HepG2 (cell line): ENCODE data around the gene ARHGEF16. TPM values are rescaled to one million over a fixed set of nuclear protein-coding genes. Genes with fewer than 3 reads are reported as not detected.

ENCODE experiments used
- AHR ChIP-seq: IDR thresholded peaks from 2 replicates; pipeline ENCODE4 v1.6.1; 2018; ENCODE audit warnings: missing genetic modification reagents, missing compliant biosample characterization
- E2F1 ChIP-seq: sonication (generic); formaldehyde crosslinking; IDR thresholded peaks from 2 replicates; pipeline ENCODE4 v1.5.0; 2020; ENCODE audit warnings: missing genetic modification reagents
- HMGXB4 ChIP-seq, 2 experiments: sonication (generic) in 1 of 2; formaldehyde crosslinking in 1 of 2; IDR thresholded peaks; 2 replicates each; pipeline versions ENCODE4 v1.4.0 to v1.6.1; 2018 to 2020; ENCODE audit warnings: missing genetic modification reagents in 2 of 2, borderline replicate concordance in 1 of 2, low read depth in 1 of 2, mild to moderate bottlenecking in 1 of 2, missing biosample characterization in 1 of 2
- HOXA7 ChIP-seq: sonication (generic); formaldehyde crosslinking; IDR thresholded peaks from 2 replicates; pipeline ENCODE4 v1.8.1; 2022; ENCODE audit warnings: mild to moderate bottlenecking, missing genetic modification reagents, moderate library complexity
- KAT7 ChIP-seq: IDR thresholded peaks from 2 replicates; pipeline ENCODE4 v1.6.1; 2018; ENCODE audit warnings: borderline replicate concordance, missing compliant biosample characterization
- KDM2A ChIP-seq: sonication (generic); formaldehyde crosslinking; IDR thresholded peaks from 2 replicates; pipeline ENCODE4 v1.4.0; 2020; ENCODE audit warnings: low read depth, missing genetic modification reagents, borderline replicate concordance
- KDM5A ChIP-seq: fragments of 200-600 bp; sonication (generic); IDR thresholded peaks from 2 replicates; pipeline ENCODE4 v1.7.0; 2018; ENCODE audit warnings: antibody characterized with exemption, mild to moderate bottlenecking, low read length, borderline replicate concordance
- LCORL ChIP-seq, 2 experiments: fragments of 450-650 bp in 1 of 2; sonication (generic) in 1 of 2; formaldehyde crosslinking in 1 of 2; IDR thresholded peaks; 2 replicates each; pipeline versions ENCODE4 v1.5.0 to v1.6.1; 2017 to 2020; ENCODE audit warnings: antibody characterized with exemption in 1 of 2, missing genetic modification reagents in 1 of 2
- LRRFIP1 ChIP-seq: sonication (generic); formaldehyde crosslinking; conservative IDR thresholded peaks from 2 replicates; pipeline ENCODE4 v1.4.0; 2020; ENCODE audit warnings: missing genetic modification reagents
- NFKB2 ChIP-seq: sonication (generic); formaldehyde crosslinking; IDR thresholded peaks from 2 replicates; pipeline ENCODE4 v1.4.0; 2020; ENCODE audit warnings: missing genetic modification reagents, borderline replicate concordance
- STAG1 ChIP-seq: sonication (generic); formaldehyde crosslinking; IDR thresholded peaks from 2 replicates; pipeline ENCODE4 v1.4.0; 2020; ENCODE audit warnings: missing genetic modification reagents
- TCF7L2 ChIP-seq: IDR thresholded peaks from 2 replicates; pipeline ENCODE4 v1.6.1; 2011; ENCODE audit warnings: mild to moderate bottlenecking, low read depth, low read length, moderate library complexity
- THAP11 ChIP-seq: IDR thresholded peaks from 2 replicates; pipeline ENCODE4 v1.6.1; 2016; ENCODE audit warnings: missing biosample characterization, missing genetic modification reagents
- ZNF253 ChIP-seq: sonication (generic); formaldehyde crosslinking; IDR thresholded peaks from 2 replicates; pipeline ENCODE4 v1.8.0; 2022; ENCODE audit warnings: mild to moderate bottlenecking, missing genetic modification reagents, borderline replicate concordance
- ZNF263 ChIP-seq: sonication (generic); formaldehyde crosslinking; IDR thresholded peaks from 2 replicates; pipeline ENCODE4 v1.4.0; 2020; ENCODE audit warnings: missing genetic modification reagents
- ZNF512B ChIP-seq: sonication (generic); formaldehyde crosslinking; IDR thresholded peaks from 2 replicates; pipeline ENCODE4 v1.5.1; 2020; ENCODE audit warnings: missing genetic modification reagents, mild to moderate bottlenecking, borderline replicate concordance
- ZNF557 ChIP-seq: sonication (generic); formaldehyde crosslinking; IDR thresholded peaks from 2 replicates; pipeline ENCODE4 v1.4.0; 2020; ENCODE audit warnings: missing genetic modification reagents
- ZNF598 ChIP-seq: sonication (generic); formaldehyde crosslinking; IDR thresholded peaks from 2 replicates; pipeline ENCODE4 v1.5.1; 2020; ENCODE audit warnings: mild to moderate bottlenecking, missing genetic modification reagents, borderline replicate concordance
- ZNF784 ChIP-seq: sonication (generic); formaldehyde crosslinking; IDR thresholded peaks from 2 replicates; pipeline ENCODE4 v1.5.1; 2020; ENCODE audit warnings: missing genetic modification reagents, mild to moderate bottlenecking, borderline replicate concordance
- polyA plus RNA-seq, 8 experiments: library from polyadenylated mRNA; depleted of rRNA in 3 of 8; stranded (reverse) in 7 of 8; unstranded in 1 of 8; fragments of >200 nt; fragmentation: Illumina TruSeq in 4 of 8; extraction: Trizol in 4 of 8; gene quantifications; 2 replicates each; pipeline versions ENCODE4 v1.2.1 to v1.2.3, GENCODE V29; 2011 to 2016; ENCODE audit warnings: low read depth in 4 of 8, missing spikeins in 1 of 8, mixed read lengths in 1 of 8; ENCODE audit not compliant: insufficient read depth in 1 of 8
- total RNA-seq, 5 experiments: library from RNA; depleted of rRNA; stranded (reverse); fragments of >200 nt; fragmentation: Illumina TruSeq; extraction: Trizol; gene quantifications; 2 replicates each; pipeline ENCODE4 v1.2.3, GENCODE V29; 2016; ENCODE audit warnings: low read depth in 1 of 5

The ARHGEF16 gene
- total and polyA plus RNA-seq, 2 of the 13 experiments (the other 11 are each of a cell fraction or from before 2014, with no cell fraction given): 20.3 to 39.9 TPM

GRCh38 chr1:3453203-3453761 lies 1.2 kb upstream of the ARHGEF16 start (continued):
- TF ChIP-seq HOXA7 (CRISPR knock-in tag) (no peak), ZNF784 (CRISPR knock-in tag) (no peak), STAG1 (CRISPR knock-in tag) (peak; percentile 95), ZNF598 (no peak), TCF7L2 (no peak), ZNF512B (no peak), LRRFIP1 (no peak), ZNF263 (CRISPR knock-in tag) (peak; percentile 78), KDM5A (no peak), THAP11 (CRISPR knock-in tag) (peak; percentile 40; the same call in 1 of the 2 replicates), AHR (CRISPR knock-in tag) (no peak), HMGXB4 (CRISPR knock-in tag; IDR thresholded peaks at IDR 0.05; ENCODE audit: borderline replicate concordance in 1 of 2, low read depth in 1 of 2) (peak; percentile 32 to 74; a peak in 2 of 4 replicates), NFKB2 (CRISPR knock-in tag) (no peak), ZNF253 (no peak), KAT7 (CRISPR knock-in tag) (no peak), LCORL (IDR thresholded peaks at IDR 0.05) (no peak), LCORL (CRISPR knock-in tag; IDR thresholded peaks at IDR 0.05) (peak; percentile 83), ZNF557 (CRISPR knock-in tag) (no peak), KDM2A (CRISPR knock-in tag) (peak; percentile 80; the same call in 1 of the 2 replicates), E2F1 (CRISPR knock-in tag) (no peak)
